Measurements from ENCODE around the gene DNAH8. TPM values are rescaled to one million over a fixed set of nuclear protein-coding genes. Genes with fewer than 3 reads are reported as not detected.

Gene DNAH8
- total and polyA plus RNA-seq, 4 donors: 0.01 to 0.37 (median 0.11) TPM

DNA sequence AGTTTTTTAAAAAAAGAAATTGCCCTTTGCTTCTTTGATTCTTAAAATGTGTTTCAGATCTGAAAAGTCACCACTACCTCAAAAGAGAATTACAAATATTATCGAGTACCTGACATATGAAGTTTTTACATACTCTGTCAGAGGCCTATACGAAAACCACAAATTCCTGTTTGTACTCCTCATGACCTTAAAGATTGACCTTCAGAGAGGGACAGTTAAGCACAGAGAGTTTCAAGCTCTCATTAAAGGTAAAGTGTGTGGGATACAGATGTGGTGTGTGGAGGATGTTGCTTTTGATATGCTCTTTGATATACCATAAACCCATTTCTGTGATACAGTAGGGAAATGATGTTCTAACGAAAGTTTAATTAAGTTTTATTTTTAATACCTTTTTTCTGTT lies 223.6 kb downstream of the DNAH8 start:
- Histone ChIP-seq H3K4me3 (no peak overlapping the region), H3K4me1 (ENCODE audit: control insufficient read depth in 5 of 5, insufficient read depth in 5 of 5, low read length in 5 of 5) (no peaks in the 10 kb centered on the region), H3K9me3 (ENCODE audit: control insufficient read depth in 4 of 4, insufficient read depth in 3 of 4, low read length in 3 of 4) (no peaks in the 10 kb centered on the region), H3K27me3 (ENCODE audit: control insufficient read depth in 3 of 3, insufficient read depth in 3 of 3, low read length in 2 of 3) (no peaks in the 10 kb centered on the region), H3K9ac (ENCODE audit: insufficient read depth in 1 of 2, low read length in 2 of 2) (no peak overlapping the region), H3K27ac (ENCODE audit: low read depth in 1 of 2, low read length in 1 of 2) (no peak overlapping the region), H3K36me3 (ENCODE audit: control insufficient read depth in 4 of 4, insufficient read depth in 4 of 4, low read length in 4 of 4) (no peaks in the 10 kb centered on the region)
- DNase-seq (no peak), ATAC-seq (ENCODE audit: insufficient read depth, low FRiP score) (no peak)
- 89 to 92% methylated on average over 3 of the region's 3 CpGs for WGBS, 2 donors
- no peak for TF ChIP-seq CTCF (IDR thresholded peaks at IDR 0.05; ENCODE audit: control extremely low read depth, extremely low read depth)

DNA sequence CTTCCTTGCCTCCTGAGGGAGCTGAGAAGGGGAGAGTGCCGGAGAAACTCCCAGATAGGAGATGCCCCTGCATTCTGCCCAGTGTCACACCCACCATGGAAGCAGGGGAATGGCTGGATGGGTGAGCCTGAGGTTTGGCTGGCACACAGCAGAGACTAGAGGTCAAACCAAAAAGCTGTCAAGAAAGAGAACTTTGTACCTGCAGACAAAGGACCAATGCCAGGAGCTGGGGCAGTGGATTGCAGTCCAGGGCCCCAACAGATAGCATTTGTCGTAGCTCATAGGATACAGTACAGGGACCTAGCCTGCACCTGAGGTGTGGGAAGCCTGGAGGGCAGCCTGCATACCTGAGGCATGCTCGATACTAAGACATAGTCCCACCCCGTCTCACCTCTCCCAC lies 227.3 kb downstream of the DNAH8 start:
- H3K27me3 ChIP-seq (ENCODE audit: control insufficient read depth in 3 of 3, insufficient read depth in 3 of 3, low read length in 2 of 3): peaks cover 0 to 2% (median 0%) of the 10 kb centered on the region in 3 donors
- H3K9ac ChIP-seq (ENCODE audit: insufficient read depth in 1 of 2, low read length in 2 of 2): no peak overlapping the region
- no peaks in the 10 kb centered on the region for H3K4me1 ChIP-seq (ENCODE audit: control insufficient read depth in 5 of 5, insufficient read depth in 5 of 5, low read length in 5 of 5)
- no peaks in the 10 kb centered on the region for H3K9me3 ChIP-seq (ENCODE audit: control insufficient read depth in 4 of 4, insufficient read depth in 3 of 4, low read length in 3 of 4)
- ATAC-seq (ENCODE audit: insufficient read depth, low FRiP score) (no peak), DNase-seq (no peak)
- no peak for TF ChIP-seq CTCF (IDR thresholded peaks at IDR 0.05; ENCODE audit: control extremely low read depth, extremely low read depth)
- no peak overlapping the region for H3K4me3 ChIP-seq
- no peak overlapping the region for H3K27ac ChIP-seq (ENCODE audit: low read depth in 1 of 2, low read length in 1 of 2)
- no peaks in the 10 kb centered on the region for H3K36me3 ChIP-seq (ENCODE audit: control insufficient read depth in 4 of 4, insufficient read depth in 4 of 4, low read length in 4 of 4)
- WGBS, 2 donors: 90 to 92% methylated on average over 4 of the region's 4 CpGs

DNA sequence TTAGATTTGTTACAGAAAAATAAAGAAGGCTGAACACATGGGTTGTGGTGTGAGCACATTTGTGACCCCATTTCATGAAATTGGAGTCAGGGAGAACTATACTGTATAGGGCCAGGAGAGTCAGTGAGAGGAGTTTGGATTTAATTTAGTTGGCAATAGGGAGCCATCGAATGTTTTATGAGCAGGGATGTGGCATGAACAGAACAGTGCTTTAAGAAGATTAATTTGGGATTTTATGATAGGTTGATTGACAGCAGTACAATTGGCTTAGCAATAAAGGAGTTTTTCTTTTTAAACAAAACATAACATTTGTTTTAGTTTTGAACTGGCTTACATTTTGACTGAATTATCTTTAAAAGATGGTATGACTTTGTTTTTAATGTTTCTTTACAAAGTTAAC lies 227.9 kb downstream of the DNAH8 start:
- 92 to 95% methylated on average over 1 of the region's 1 CpG for WGBS, 2 donors

More for the DNA sequence above, 227.9 kb downstream of the DNAH8 start:
- no peak overlapping the region for H3K9ac ChIP-seq (ENCODE audit: insufficient read depth in 1 of 2, low read length in 2 of 2)
- H3K4me3 ChIP-seq: no peak overlapping the region
- H3K9me3 ChIP-seq (ENCODE audit: control insufficient read depth in 4 of 4, insufficient read depth in 3 of 4, low read length in 3 of 4): no peaks in the 10 kb centered on the region
- H3K27me3 ChIP-seq (ENCODE audit: control insufficient read depth in 3 of 3, insufficient read depth in 3 of 3, low read length in 2 of 3): peaks cover 0 to 2% (median 0%) of the 10 kb centered on the region in 3 donors
- no peak for DNase-seq
- no peak for TF ChIP-seq CTCF (IDR thresholded peaks at IDR 0.05; ENCODE audit: control extremely low read depth, extremely low read depth)
- no peak for ATAC-seq (ENCODE audit: insufficient read depth, low FRiP score)
- H3K36me3 ChIP-seq (ENCODE audit: control insufficient read depth in 4 of 4, insufficient read depth in 4 of 4, low read length in 4 of 4): no peaks in the 10 kb centered on the region
- no peak overlapping the region for H3K27ac ChIP-seq (ENCODE audit: low read depth in 1 of 2, low read length in 1 of 2)
- H3K4me1 ChIP-seq (ENCODE audit: control insufficient read depth in 5 of 5, insufficient read depth in 5 of 5, low read length in 5 of 5): no peaks in the 10 kb centered on the region
